Measurements from ENCODE around the gene SEPHS1.
"Not testable (repeated sequence)": the region's sequence is repeated elsewhere in the genome, so short reads cannot be mapped to it uniquely, and the experiment has no call there.

The SEPHS1 gene

DNA sequence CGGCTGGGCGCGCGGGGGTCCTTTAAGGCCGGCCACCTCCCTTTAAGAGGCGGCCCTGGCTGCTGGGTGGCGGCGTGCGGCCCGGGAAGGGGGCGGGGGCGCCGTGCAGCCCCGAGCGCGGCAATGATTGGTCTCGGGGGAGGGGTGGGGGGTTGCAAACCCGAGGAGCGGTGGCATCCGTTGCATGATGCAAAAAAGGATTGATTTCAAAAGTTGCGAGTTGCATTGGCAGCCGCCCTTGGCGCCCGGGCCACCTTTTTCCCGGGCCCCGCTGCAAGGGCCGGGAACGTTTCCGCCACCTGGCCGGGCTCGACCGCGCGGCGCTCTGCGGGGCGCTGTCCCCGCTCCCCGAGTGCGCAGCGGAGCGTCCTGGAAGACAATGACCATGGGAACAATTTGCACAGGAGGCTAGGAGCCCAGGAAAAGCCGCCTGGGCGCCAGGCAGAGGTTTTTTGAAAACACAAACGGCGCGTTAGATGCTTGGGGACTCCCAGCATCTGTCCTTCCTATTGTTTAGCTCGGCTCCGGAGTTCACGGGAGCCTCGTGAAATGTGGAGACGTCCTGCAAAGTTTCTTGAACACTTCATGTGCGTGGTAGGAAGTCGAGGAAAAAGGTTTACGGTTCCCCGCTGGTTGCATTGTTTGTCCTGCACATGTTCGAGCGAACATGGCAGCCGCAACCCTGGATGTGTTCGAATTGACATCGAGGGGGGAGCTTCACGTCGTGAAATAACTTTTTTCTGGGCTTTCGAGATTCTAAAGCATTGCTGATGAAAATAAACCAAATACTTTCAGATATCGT is at the start of gene SEPHS1:
TSS of gene SEPHS1 (minus strand) at position 78 of the 802 bp plus-strand sequence. CDS start 3,343 bp downstream, outside the sequence.
- ATAC-seq: peak; percentile 87
- peaks cover 66% of the 10 kb centered on the region for H3K4me1 Mint-ChIP-seq

DNA sequence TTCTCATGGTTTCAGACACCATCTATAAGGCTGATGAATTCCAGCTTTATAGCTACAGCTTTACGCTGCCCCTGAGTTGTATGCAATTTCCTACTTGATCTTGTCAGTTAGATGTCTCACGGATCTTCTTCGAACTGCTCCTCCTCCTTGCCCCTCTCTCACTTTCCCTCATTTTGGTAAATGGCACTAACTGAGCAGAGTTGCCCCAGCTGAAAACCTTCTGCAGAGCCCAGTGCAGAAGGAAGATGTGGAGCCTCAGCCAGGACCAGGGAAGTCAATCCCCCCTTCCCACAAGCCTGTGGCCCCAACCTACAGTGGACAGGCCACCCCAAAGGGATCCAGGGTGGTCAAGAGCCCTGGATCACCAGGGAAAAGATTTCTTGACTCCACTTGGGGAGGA is 49.0 kb upstream of the SEPHS1 start:
- no peak overlapping the region for H3K4me3 Mint-ChIP-seq
- peaks cover 8% of the 10 kb centered on the region for H3K27me3 Mint-ChIP-seq
- H3K9me3 Mint-ChIP-seq: no peaks in the 10 kb centered on the region
- ATAC-seq (no peak), DNase-seq (no peak)
- no peak overlapping the region for H3K27ac Mint-ChIP-seq
- no peaks in the 10 kb centered on the region for H3K4me1 Mint-ChIP-seq

More for the DNA sequence above, at the start of gene SEPHS1:
- no peaks in the 10 kb centered on the region for H3K9me3 Mint-ChIP-seq
- DNase-seq: peak; percentile 84 to 89
- peak within 1 kb of the TSS; percentile 98 for H3K27ac Mint-ChIP-seq
- H3K4me3 Mint-ChIP-seq: peak within 1 kb of the TSS; percentile 91 to 92
- no peaks in the 10 kb centered on the region for H3K27me3 Mint-ChIP-seq

DNA sequence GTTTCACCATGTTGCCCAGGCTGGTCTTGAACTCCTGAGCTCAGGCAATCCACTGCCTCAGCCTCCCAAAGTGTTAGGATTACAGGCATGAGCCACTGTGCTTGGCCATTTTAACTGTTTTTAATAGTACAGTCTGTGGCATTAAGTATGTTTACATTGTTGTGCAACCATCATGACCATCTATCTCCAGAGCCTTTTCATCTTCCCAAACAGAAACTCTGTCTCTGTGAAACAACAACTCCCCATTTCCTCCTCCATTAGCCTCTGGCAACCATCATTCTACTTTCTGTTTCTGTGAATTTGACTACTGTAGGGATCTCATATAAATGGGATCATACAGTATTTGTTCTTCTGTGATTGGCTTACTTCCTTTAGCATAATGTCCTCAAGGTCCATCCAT is 48.3 kb upstream of the SEPHS1 start:
- no peak for ATAC-seq
- Mint-ChIP-seq H3K27me3 (peaks cover 8% of the 10 kb centered on the region), H3K27ac (no peak overlapping the region), H3K4me3 (no peak overlapping the region), H3K4me1 (no peaks in the 10 kb centered on the region), H3K9me3 (no peaks in the 10 kb centered on the region)
- no peak for DNase-seq

- H3K4me3 Mint-ChIP-seq: no peak overlapping the region
- no peak for DNase-seq
- no peak overlapping the region for H3K27ac Mint-ChIP-seq
- no peaks in the 10 kb centered on the region for H3K9me3 Mint-ChIP-seq
- H3K4me1 Mint-ChIP-seq: no peaks in the 10 kb centered on the region
- ATAC-seq: no peak
- peaks cover 7% of the 10 kb centered on the region for H3K27me3 Mint-ChIP-seq
Observed at GRCh38 chr10:13395540-13395939, 47.4 kb upstream of the SEPHS1 start.

DNA sequence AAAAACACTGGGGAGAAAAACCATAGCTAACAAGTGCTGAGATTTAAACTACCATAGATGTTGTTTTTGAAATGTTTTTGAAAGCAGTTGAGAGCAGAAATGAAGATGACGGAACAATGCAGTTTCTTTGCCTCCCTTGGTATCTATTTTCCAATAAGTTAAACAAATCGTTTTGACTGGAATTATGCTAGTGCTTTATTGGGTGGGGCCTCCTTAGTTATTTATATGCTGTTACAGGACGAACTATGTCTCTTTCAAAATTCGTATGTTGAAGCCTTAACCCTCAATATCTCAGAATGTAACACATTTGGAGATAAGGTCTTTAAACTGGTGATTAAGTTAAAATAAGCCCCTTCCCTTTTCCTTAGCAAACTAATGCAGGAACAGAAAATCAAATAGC is 45.5 kb upstream of the SEPHS1 start:
- Mint-ChIP-seq H3K4me3 (no peak overlapping the region), H3K9me3 (no peaks in the 10 kb centered on the region), H3K27me3 (no peaks in the 10 kb centered on the region), H3K4me1 (no peaks in the 10 kb centered on the region), H3K27ac (no peak overlapping the region)
- ATAC-seq: no peak
- DNase-seq: no peak

- Mint-ChIP-seq H3K27ac (no peak overlapping the region), H3K27me3 (no peaks in the 10 kb centered on the region), H3K4me3 (no peak overlapping the region), H3K9me3 (no peaks in the 10 kb centered on the region), H3K4me1 (no peaks in the 10 kb centered on the region)
- DNase-seq (no peak), ATAC-seq (no peak)
Observed at GRCh38 chr10:13392701-13393100, 44.6 kb upstream of the SEPHS1 start.

DNA sequence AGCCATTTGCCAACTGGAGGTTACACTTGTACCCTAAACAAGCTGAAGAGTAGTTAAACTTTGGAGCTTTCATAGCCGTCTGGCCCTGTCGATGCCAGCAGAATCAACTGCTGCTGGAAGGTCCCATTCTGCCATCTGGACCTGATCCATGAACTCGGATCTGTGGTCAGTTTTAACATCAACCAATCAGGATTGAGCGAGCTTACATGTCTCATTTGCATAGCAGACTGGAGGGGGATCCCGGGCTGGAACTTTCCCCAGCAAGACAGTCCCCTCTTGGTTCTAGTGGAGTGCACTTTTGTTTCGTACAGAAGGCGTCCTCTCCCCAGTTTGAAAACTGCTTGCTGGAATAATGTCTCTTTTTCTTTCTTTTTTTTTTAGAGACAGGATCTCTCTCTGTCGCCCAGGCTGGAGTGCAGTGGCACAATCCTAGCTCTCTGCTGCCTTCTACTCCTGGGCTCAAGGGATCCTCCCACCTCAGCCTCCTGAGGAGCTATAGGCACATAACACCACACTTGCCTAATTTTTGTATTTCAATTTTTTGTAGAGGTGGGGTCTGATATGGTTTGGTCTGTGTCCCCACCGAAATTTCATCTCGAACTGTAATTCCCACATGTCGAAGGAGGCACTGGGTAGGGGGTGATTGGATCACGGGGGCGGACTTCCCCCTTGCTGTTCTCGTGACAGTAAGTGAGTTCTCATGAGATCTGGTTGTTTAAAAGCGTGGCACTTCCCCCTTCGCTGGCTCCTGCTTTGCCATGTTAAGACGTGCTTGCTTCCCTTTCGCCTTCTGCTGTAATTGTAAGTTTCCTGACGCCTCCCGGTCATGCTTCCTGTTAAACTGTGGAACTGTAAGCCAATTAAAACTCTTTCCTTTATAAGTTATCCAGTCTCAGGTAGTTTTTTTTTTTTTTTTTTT is 42.8 kb upstream of the SEPHS1 start:
- ATAC-seq (no peak), DNase-seq (no peak)
- H3K27ac Mint-ChIP-seq: no peak overlapping the region
- H3K4me3 Mint-ChIP-seq: no peak overlapping the region
- H3K4me1 Mint-ChIP-seq: no peaks in the 10 kb centered on the region
- no peaks in the 10 kb centered on the region for H3K27me3 Mint-ChIP-seq
- no peaks in the 10 kb centered on the region for H3K9me3 Mint-ChIP-seq

DNA sequence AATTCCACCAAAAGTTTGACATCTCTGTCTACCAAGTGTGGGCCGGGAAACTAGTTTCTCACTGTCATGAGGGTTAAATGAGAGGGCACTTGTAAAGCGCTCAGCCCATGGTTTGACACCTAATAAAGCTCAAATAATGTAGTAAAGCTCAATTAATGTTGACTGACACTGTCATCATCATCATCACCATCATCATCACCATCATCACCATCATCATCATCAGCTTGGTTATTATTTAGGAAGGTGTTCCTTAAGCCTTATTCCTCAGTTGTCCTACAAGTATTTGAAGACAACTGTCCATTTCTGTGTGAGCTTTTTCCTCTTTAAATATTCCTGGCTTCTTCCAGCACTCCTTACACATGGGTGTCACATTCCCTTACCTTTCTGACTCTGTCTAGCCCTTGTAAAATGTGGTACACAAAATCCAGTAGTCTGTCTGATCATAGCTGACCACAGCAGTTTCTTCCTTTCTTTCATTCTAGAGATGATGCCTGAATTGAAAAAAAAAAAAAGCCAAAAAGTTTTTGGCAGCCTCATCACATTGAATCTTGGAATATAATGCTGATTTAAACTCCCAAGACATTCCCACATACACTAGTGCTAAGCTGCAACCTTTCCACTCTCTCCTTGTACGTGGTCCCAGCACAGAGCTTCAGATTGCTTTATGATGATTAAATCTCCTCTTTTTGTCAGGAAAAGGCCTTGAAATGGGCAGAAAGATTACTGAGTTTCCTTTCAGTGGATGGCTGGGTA is 40.6 kb upstream of the SEPHS1 start:
- H3K9me3 Mint-ChIP-seq: no peaks in the 10 kb centered on the region
- H3K27ac Mint-ChIP-seq: no peak overlapping the region
- ATAC-seq (no peak), DNase-seq (no peak)
- no peak overlapping the region for H3K4me3 Mint-ChIP-seq
- H3K4me1 Mint-ChIP-seq: no peaks in the 10 kb centered on the region
- peaks cover under 1% of the 10 kb centered on the region for H3K27me3 Mint-ChIP-seq

DNA sequence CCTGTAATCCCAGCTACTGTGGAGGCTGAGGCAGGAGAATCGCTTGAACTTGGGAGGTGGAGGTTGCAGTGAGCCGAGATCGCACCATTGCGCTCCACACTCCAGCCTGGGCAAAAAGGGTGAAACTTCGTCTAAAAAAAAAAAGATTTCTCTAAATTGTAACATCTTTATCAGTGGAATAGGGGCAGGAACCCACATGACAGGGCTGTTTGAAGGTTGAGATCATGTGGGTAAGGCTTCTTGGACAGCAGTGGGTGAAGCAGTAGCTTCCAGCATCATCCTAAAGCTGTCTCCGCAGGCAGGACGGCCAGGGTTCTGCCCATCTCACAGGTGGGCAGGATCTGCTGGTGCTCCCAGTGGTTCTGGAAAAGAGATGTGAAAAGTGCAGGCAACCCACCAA is 37.9 kb upstream of the SEPHS1 start:
- ATAC-seq (no peak), DNase-seq (no peak)
- Mint-ChIP-seq H3K27me3 (peaks cover 27% of the 10 kb centered on the region), H3K27ac (no peak overlapping the region), H3K9me3 (no peaks in the 10 kb centered on the region), H3K4me3 (no peak overlapping the region), H3K4me1 (peaks cover 12% of the 10 kb centered on the region)

DNA sequence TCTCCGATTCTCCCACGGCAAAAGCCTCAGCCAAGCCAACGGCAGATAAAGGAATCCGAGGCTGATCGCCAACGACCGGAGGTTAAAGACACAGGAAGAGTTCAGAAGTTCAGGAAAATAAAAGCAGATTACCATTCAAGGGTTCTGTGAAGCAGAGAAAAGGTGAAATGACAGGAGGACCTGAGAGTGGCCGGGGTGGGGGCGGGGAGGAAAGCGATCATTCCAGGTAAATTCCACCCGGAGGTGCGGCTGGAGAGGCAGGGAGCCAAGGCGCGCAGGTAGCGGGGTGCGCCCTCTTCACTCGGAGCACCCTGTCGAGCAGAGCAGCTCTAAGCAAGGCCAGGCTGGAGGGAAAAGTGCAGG is 35.3 kb upstream of the SEPHS1 start:
- peaks cover 51% of the 10 kb centered on the region for H3K27me3 Mint-ChIP-seq
- peaks cover 12% of the 10 kb centered on the region for H3K4me1 Mint-ChIP-seq
- peak overlapping the region; percentile 71 to 80 for H3K4me3 Mint-ChIP-seq
- H3K9me3 Mint-ChIP-seq: no peaks in the 10 kb centered on the region
- DNase-seq: no peak
- H3K27ac Mint-ChIP-seq: peak overlapping the region in 1 of 2 donors; percentile 51
- ATAC-seq: no peak

GRCh38 chr10:13382703-13383398 is 34.8 kb upstream of the SEPHS1 start:
- Mint-ChIP-seq H3K4me3 (peak overlapping the region; percentile 71 to 80), H3K9me3 (no peaks in the 10 kb centered on the region), H3K27ac (peak overlapping the region in 1 of 2 donors; percentile 51), H3K27me3 (peaks cover 53% of the 10 kb centered on the region), H3K4me1 (peaks cover 12% of the 10 kb centered on the region)
- DNase-seq (no peak), ATAC-seq (no peak)

- ATAC-seq, H3K27ac Mint-ChIP-seq: not testable (repeated sequence)
Observed at GRCh38 chr10:13379061-13379460, 31.0 kb upstream of the SEPHS1 start.

GRCh38 chr10:13376746-13377145 is 28.7 kb upstream of the SEPHS1 start:
- Mint-ChIP-seq H3K4me1 (peaks cover under 1% of the 10 kb centered on the region), H3K27me3 (peaks cover 33% of the 10 kb centered on the region), H3K9me3 (no peaks in the 10 kb centered on the region), H3K27ac (no peak overlapping the region), H3K4me3 (no peak overlapping the region)
- no peak for DNase-seq
- no peak for ATAC-seq

More at GRCh38 chr10:13379061-13379460, 31.0 kb upstream of the SEPHS1 start:
- Mint-ChIP-seq H3K27me3 (peaks cover 53% of the 10 kb centered on the region), H3K4me1 (peaks cover 12% of the 10 kb centered on the region)
- not testable (repeated sequence) for H3K4me3 Mint-ChIP-seq, DNase-seq, H3K9me3 Mint-ChIP-seq

- peaks cover 5% of the 10 kb centered on the region for H3K4me1 Mint-ChIP-seq
- ATAC-seq: no peak
- H3K27ac Mint-ChIP-seq: peak overlapping the region in 1 of 2 donors; percentile 55
- no peaks in the 10 kb centered on the region for H3K9me3 Mint-ChIP-seq
- H3K4me3 Mint-ChIP-seq: no peak overlapping the region
- no peak for DNase-seq
- peaks cover 28% of the 10 kb centered on the region for H3K27me3 Mint-ChIP-seq
Observed at GRCh38 chr10:13376297-13376696, 28.2 kb upstream of the SEPHS1 start.

- H3K4me1 Mint-ChIP-seq: peaks cover 5% of the 10 kb centered on the region
- DNase-seq: no peak
- peaks cover 23% of the 10 kb centered on the region for H3K27me3 Mint-ChIP-seq
- H3K9me3 Mint-ChIP-seq: no peaks in the 10 kb centered on the region
- no peak for ATAC-seq
- H3K4me3 Mint-ChIP-seq: no peak overlapping the region
- H3K27ac Mint-ChIP-seq: no peak overlapping the region
Observed at GRCh38 chr10:13375791-13376190, 27.7 kb upstream of the SEPHS1 start.

All from stimulated activated naive CD8-positive, alpha-beta T cell treated with anti-CD3 and anti-CD28 coated beads, Interleukin-15, amount 100 ng/mL, for 72 hours (primary cell).